ES-I3 (cell line): Measurements from ENCODE around the gene CD84.
"Not testable (repeated sequence)": the region's sequence is repeated elsewhere in the genome, so short reads cannot be mapped to it uniquely, and the experiment has no call there.

ENCODE experiments used
- H3K36me3 ChIP-seq: 2 replicates; pipeline ENCODE4 v1.6.1; 2013; ENCODE audit warnings: mild to moderate bottlenecking, low read length, control low read depth, moderate library complexity; ENCODE audit not compliant: insufficient read depth
- H3K4me1 ChIP-seq: 2 replicates; pipeline ENCODE4 v1.6.1; 2013; ENCODE audit warnings: mild to moderate bottlenecking, control low read depth, low read length; ENCODE audit not compliant: insufficient read depth
- H3K9ac ChIP-seq: 2 replicates; pipeline ENCODE4 v1.6.1; 2013; ENCODE audit warnings: low read depth, mild to moderate bottlenecking, low read length, moderate library complexity
- H3K9me3 ChIP-seq: 2 replicates; pipeline ENCODE4 v1.6.1; 2013; ENCODE audit warnings: mild to moderate bottlenecking, low read length, moderate library complexity; ENCODE audit not compliant: control insufficient read depth, insufficient read depth

The CD84 gene

GRCh38 chr1:160548183-160548582, 31.1 kb downstream of the CD84 start:
- no peaks in the 10 kb centered on the region for H3K36me3 ChIP-seq
- no peaks in the 10 kb centered on the region for H3K9me3 ChIP-seq
- H3K4me1 ChIP-seq = no peaks in the 10 kb centered on the region
- no peak overlapping the region for H3K9ac ChIP-seq

- Histone ChIP-seq H3K4me1 (no peaks in the 10 kb centered on the region), H3K9ac (no peak overlapping the region), H3K36me3 (no peaks in the 10 kb centered on the region), H3K9me3 (no peaks in the 10 kb centered on the region)
Measured at GRCh38 chr1:160547422-160547821, 31.9 kb downstream of the CD84 start.

- no peaks in the 10 kb centered on the region for H3K4me1 ChIP-seq
- no peaks in the 10 kb centered on the region for H3K9me3 ChIP-seq
- no peaks in the 10 kb centered on the region for H3K36me3 ChIP-seq
- H3K9ac ChIP-seq = no peak overlapping the region
Measured at GRCh38 chr1:160546942-160547341, 32.4 kb downstream of the CD84 start.

- H3K4me1 ChIP-seq = no peaks in the 10 kb centered on the region
- H3K9me3 ChIP-seq = no peaks in the 10 kb centered on the region
- H3K36me3 ChIP-seq = no peaks in the 10 kb centered on the region
- H3K9ac ChIP-seq = no peak overlapping the region
Measured at GRCh38 chr1:160544647-160545046, 34.6 kb downstream of the CD84 start.

- Histone ChIP-seq H3K4me1 (no peaks in the 10 kb centered on the region), H3K9ac (no peak overlapping the region), H3K36me3 (no peaks in the 10 kb centered on the region), H3K9me3 (no peaks in the 10 kb centered on the region)
Measured at GRCh38 chr1:160542303-160542945, 36.9 kb downstream of the CD84 start.

- Histone ChIP-seq H3K9ac (no peak overlapping the region), H3K9me3 (no peaks in the 10 kb centered on the region; the same call in 1 of the 2 replicates), H3K4me1 (no peaks in the 10 kb centered on the region), H3K36me3 (no peaks in the 10 kb centered on the region)
Measured at GRCh38 chr1:160541622-160542302, 37.5 kb downstream of the CD84 start.

- Histone ChIP-seq H3K9me3 (no peaks in the 10 kb centered on the region; the same call in 1 of the 2 replicates), H3K4me1 (no peaks in the 10 kb centered on the region), H3K36me3 (no peaks in the 10 kb centered on the region), H3K9ac (no peak overlapping the region)
Measured at GRCh38 chr1:160540859-160541233, 38.5 kb downstream of the CD84 start.

- Histone ChIP-seq H3K4me1 (no peaks in the 10 kb centered on the region), H3K9me3 (peaks cover 2% of the 10 kb centered on the region; the same call in 1 of the 2 replicates), H3K36me3 (no peaks in the 10 kb centered on the region), H3K9ac (no peak overlapping the region)
Measured at GRCh38 chr1:160539990-160540858, 39.1 kb downstream of the CD84 start.

- Histone ChIP-seq H3K9me3 (peaks cover 2% of the 10 kb centered on the region; the same call in 1 of the 2 replicates), H3K9ac (no peak overlapping the region), H3K4me1 (no peaks in the 10 kb centered on the region), H3K36me3 (no peaks in the 10 kb centered on the region)
Measured at GRCh38 chr1:160539684-160539989, 39.7 kb downstream of the CD84 start.

- Histone ChIP-seq H3K4me1 (no peaks in the 10 kb centered on the region), H3K9ac (no peak overlapping the region), H3K36me3 (no peaks in the 10 kb centered on the region), H3K9me3 (peaks cover 2% of the 10 kb centered on the region; the same call in 1 of the 2 replicates)
Measured at GRCh38 chr1:160538985-160539651, 40.2 kb downstream of the CD84 start.

- Histone ChIP-seq H3K36me3 (no peaks in the 10 kb centered on the region), H3K9me3 (peaks cover 2% of the 10 kb centered on the region; the same call in 1 of the 2 replicates), H3K4me1 (no peaks in the 10 kb centered on the region), H3K9ac (no peak overlapping the region)
Measured at GRCh38 chr1:160537714-160538665, 41.3 kb downstream of the CD84 start.

- no peak overlapping the region for H3K9ac ChIP-seq
- H3K36me3 ChIP-seq = no peaks in the 10 kb centered on the region
- peaks cover 6% of the 10 kb centered on the region for H3K9me3 ChIP-seq
- H3K4me1 ChIP-seq = no peaks in the 10 kb centered on the region
Measured at GRCh38 chr1:160534823-160535605, 44.3 kb downstream of the CD84 start.

GRCh38 chr1:160532557-160532813, 46.8 kb downstream of the CD84 start:
- H3K9ac ChIP-seq, H3K36me3 ChIP-seq, H3K4me1 ChIP-seq, H3K9me3 ChIP-seq: not testable (repeated sequence)
